Left hindlimb (tissue), 1 donor: ENCODE results near the gene HECW1.
"Not testable (repeated sequence)": the region's sequence is repeated elsewhere in the genome, so short reads cannot be mapped to it uniquely, and the experiment has no call there.

Experiments
- DNase-seq: peaks from one replicate; pipeline ENCODE4 v3.0.0-alpha.2; 2018

The HECW1 gene

GRCh38 chr7:43586251-43586900, 473.9 kb downstream of the HECW1 start:
- DNase-seq: no peak

GRCh38 chr7:43588477-43589132, 476.2 kb downstream of the HECW1 start:
- no peak for DNase-seq

- no peak for DNase-seq
These were observed 476.7 kb downstream of the HECW1 start for GRCh38 chr7:43589133-43589478.

- DNase-seq: no peak
These were observed 477.3 kb downstream of the HECW1 start for GRCh38 chr7:43589728-43590127.

GRCh38 chr7:43590862-43591557, 478.6 kb downstream of the HECW1 start:
- no peak for DNase-seq

GRCh38 chr7:43591558-43592180, 479.2 kb downstream of the HECW1 start:
- DNase-seq: no peak

- no peak for DNase-seq
These were observed 479.9 kb downstream of the HECW1 start for GRCh38 chr7:43592326-43592725.

- no peak for DNase-seq
These were observed 480.6 kb downstream of the HECW1 start for GRCh38 chr7:43593010-43593409.

- DNase-seq: no peak
These were observed 481.6 kb downstream of the HECW1 start for GRCh38 chr7:43594020-43594419.

GRCh38 chr7:43596426-43596825, 484.0 kb downstream of the HECW1 start:
- not testable (repeated sequence) for DNase-seq

- DNase-seq: no peak
These were observed 487.6 kb downstream of the HECW1 start for GRCh38 chr7:43600056-43600455.

- DNase-seq: no peak
These were observed 489.8 kb downstream of the HECW1 start for GRCh38 chr7:43602256-43602655.

- no peak for DNase-seq
These were observed 491.8 kb downstream of the HECW1 start for GRCh38 chr7:43604251-43604650.

GRCh38 chr7:43609097-43609496, 496.6 kb downstream of the HECW1 start:
- no peak for DNase-seq

GRCh38 chr7:43612128-43612527, 499.7 kb downstream of the HECW1 start:
- no peak for DNase-seq

GRCh38 chr7:43612599-43613589, 500.4 kb downstream of the HECW1 start:
- DNase-seq: no peak
